ENCODE measurements around the gene MINDY3. TPM values are rescaled to one million over a fixed set of nuclear protein-coding genes. Genes with fewer than 3 reads are reported as not detected.

Gene MINDY3
- total RNA-seq, 1 experiment from 2014 or later = 10.8 TPM

GRCh38 chr10:15740261-15740660 lies 120.0 kb downstream of the MINDY3 start:
- H4K20me1 ChIP-seq (ENCODE audit: insufficient read depth) = no peaks in the 10 kb centered on the region
- no peaks in the 10 kb centered on the region for H3K36me3 ChIP-seq (ENCODE audit: low read depth)
- H3K9me3 ChIP-seq (ENCODE audit: insufficient read depth, low read depth) = no peaks in the 10 kb centered on the region
- H2AFZ ChIP-seq = no peak overlapping the region
- ChIA-PET CTCF (no interaction called here), POLR2A (ENCODE audit: unreplicated experiment) (no interaction called here)
- TF ChIP-seq EZH2 (IDR thresholded peaks at IDR 0.05; ENCODE audit: low read depth) (no peak), CTCF (conservative IDR thresholded peaks at IDR 0.05) (no peak)
- H3F3A ChIP-seq (ENCODE audit: insufficient read depth, low read depth) = no peaks in the 10 kb centered on the region
- H3K4me3 ChIP-seq = no peak overlapping the region
- no peaks in the 10 kb centered on the region for H3K9me2 ChIP-seq (ENCODE audit: insufficient read depth)
- no peaks in the 10 kb centered on the region for H3K4me1 ChIP-seq (replicated peaks; ENCODE audit: insufficient read depth)
- no peak overlapping the region for H3K4me2 ChIP-seq
- BruUV-seq (replicated peaks) = no TSS peak
- H3K79me2 ChIP-seq (ENCODE audit: low read depth) = no peaks in the 10 kb centered on the region
- intact Hi-C loops (cut with micrococcal nuclease; ENCODE audit: unreplicated experiment) = no loop called here
- no peak overlapping the region for H3K27ac ChIP-seq
- DNase-seq = no peak
- peaks cover 34% of the 10 kb centered on the region for H3K27me3 ChIP-seq (ENCODE audit: insufficient read depth, low read depth)

GRCh38 chr10:15739254-15739970 lies 120.9 kb downstream of the MINDY3 start:
- BruUV-seq (replicated peaks) = no TSS peak
- ChIA-PET POLR2A (ENCODE audit: unreplicated experiment) (no interaction called here), CTCF (no interaction called here)
- Histone ChIP-seq H4K20me1 (ENCODE audit: insufficient read depth) (no peaks in the 10 kb centered on the region), H3K27ac (no peak overlapping the region), H3K79me2 (ENCODE audit: low read depth) (no peaks in the 10 kb centered on the region), H3K4me2 (no peak overlapping the region), H3F3A (ENCODE audit: insufficient read depth, low read depth) (no peaks in the 10 kb centered on the region), H3K9me2 (ENCODE audit: insufficient read depth) (no peaks in the 10 kb centered on the region), H3K27me3 (ENCODE audit: insufficient read depth, low read depth) (peaks cover 37% of the 10 kb centered on the region), H3K4me3 (no peak overlapping the region), H3K36me3 (ENCODE audit: low read depth) (no peaks in the 10 kb centered on the region), H2AFZ (no peak overlapping the region), H3K4me1 (replicated peaks; ENCODE audit: insufficient read depth) (no peaks in the 10 kb centered on the region), H3K9me3 (ENCODE audit: insufficient read depth, low read depth) (no peaks in the 10 kb centered on the region)
- DNase-seq = no peak
- intact Hi-C loops (cut with micrococcal nuclease; ENCODE audit: unreplicated experiment) = no loop called here
- TF ChIP-seq EZH2 (IDR thresholded peaks at IDR 0.05; ENCODE audit: low read depth) = no peak
- TF ChIP-seq CTCF (conservative IDR thresholded peaks at IDR 0.05) = no peak

GRCh38 chr10:15738270-15738925 lies 121.9 kb downstream of the MINDY3 start:
- H3K27ac ChIP-seq = no peak overlapping the region
- no TSS peak for BruUV-seq (replicated peaks)
- H3K79me2 ChIP-seq (ENCODE audit: low read depth) = no peaks in the 10 kb centered on the region
- H3K9me2 ChIP-seq (ENCODE audit: insufficient read depth) = no peaks in the 10 kb centered on the region
- DNase-seq = no peak
- no peaks in the 10 kb centered on the region for H3F3A ChIP-seq (ENCODE audit: insufficient read depth, low read depth)
- H3K4me3 ChIP-seq = no peak overlapping the region
- POLR2A ChIA-PET (ENCODE audit: unreplicated experiment) = no interaction called here
- no peak overlapping the region for H2AFZ ChIP-seq
- CTCF ChIA-PET = no interaction called here
- no peaks in the 10 kb centered on the region for H3K36me3 ChIP-seq (ENCODE audit: low read depth)
- TF ChIP-seq EZH2 (IDR thresholded peaks at IDR 0.05; ENCODE audit: low read depth) (no peak), CTCF (conservative IDR thresholded peaks at IDR 0.05) (no peak)
- H3K4me2 ChIP-seq = no peak overlapping the region
- H3K9me3 ChIP-seq (ENCODE audit: insufficient read depth, low read depth) = no peaks in the 10 kb centered on the region
- H3K27me3 ChIP-seq (ENCODE audit: insufficient read depth, low read depth) = peaks cover 37% of the 10 kb centered on the region
- H4K20me1 ChIP-seq (ENCODE audit: insufficient read depth) = no peaks in the 10 kb centered on the region
- H3K4me1 ChIP-seq (replicated peaks; ENCODE audit: insufficient read depth) = no peaks in the 10 kb centered on the region
- intact Hi-C loops (cut with micrococcal nuclease; ENCODE audit: unreplicated experiment) = no loop called here
